Panc1 (cell line): ENCODE data around the gene PAPPA. TPM values are rescaled to one million over a fixed set of nuclear protein-coding genes. Genes with fewer than 3 reads are reported as not detected.

Experiments used
- ATAC-seq: fragments of 200-7000 bp; cut with Tn5 transposase; 2 replicates; pipeline ENCODE4 v1.9.1; 2020; ENCODE audit warnings: mild to moderate bottlenecking, moderate library complexity
- BruUV-seq: library from RNA; stranded (reverse); fragments of 400-500 nt; replicated peaks from 2 replicates; lab custom pipeline; 2021; lab: Mats Ljungman, UMichigan
- CTCF ChIA-PET: fragments of 300-600 bp; sonication (Branson Sonifier 250); formaldehyde crosslinking; loops from one replicate; lab custom pipeline; 2022; ENCODE audit warnings: antibody characterized with exemption; lab: Charles Lee
- POLR2A ChIA-PET: fragments of 300-600 bp; sonication (Branson Sonifier 250); formaldehyde crosslinking; loops from one replicate; lab custom pipeline; 2022; ENCODE audit warnings: antibody characterized with exemption; lab: Charles Lee
- DNase-seq: peaks from one replicate; pipeline ENCODE4 v3.0.0-alpha.2; 2010; ENCODE audit warnings: low read depth, low spot score
- H3K27ac ChIP-seq: 2 replicates; pipeline ENCODE4 v1.5.1; 2011; ENCODE audit warnings: mild to moderate bottlenecking, low read length, inconsistent platforms
- H3K27me3 ChIP-seq: fragments of 200-500 bp; sonication (Bioruptor generic); 2 replicates; pipeline ENCODE4 v1.6.0; 2014; ENCODE audit warnings: low read length, inconsistent platforms; ENCODE audit not compliant: control insufficient read depth, insufficient read depth
- H3K36me3 ChIP-seq: fragments of 200-500 bp; sonication (Bioruptor generic); 2 replicates; pipeline ENCODE4 v1.5.1; 2014; ENCODE audit warnings: inconsistent platforms, mild to moderate bottlenecking, low read length, moderate library complexity; ENCODE audit not compliant: control insufficient read depth, insufficient read depth
- H3K4me1 ChIP-seq: 2 replicates; pipeline ENCODE4 v1.5.1; 2011; ENCODE audit warnings: inconsistent platforms, mild to moderate bottlenecking, low read length, moderate library complexity; ENCODE audit not compliant: control insufficient read depth, insufficient read depth
- H3K4me3 ChIP-seq, 2 experiments: 2 replicates each; pipeline ENCODE4 v1.5.1; 2011 to 2012; ENCODE audit warnings: low read depth in 2 of 2, low read length in 2 of 2, mild to moderate bottlenecking in 2 of 2, inconsistent platforms in 1 of 2, moderate library complexity in 1 of 2
- H3K9me3 ChIP-seq: fragments of 200-500 bp; sonication (Bioruptor generic); 2 replicates; pipeline ENCODE4 v1.5.1; 2014; ENCODE audit warnings: low read depth, mild to moderate bottlenecking, inconsistent platforms, low read length, moderate library complexity; ENCODE audit not compliant: control insufficient read depth, insufficient read depth
- CTCF ChIP-seq: fragments of 450-650 bp; IDR thresholded peaks from 2 replicates; pipeline ENCODE4 v1.5.1; 2017; ENCODE audit warnings: mild to moderate bottlenecking
- POLR2AphosphoS5 ChIP-seq: IDR thresholded peaks from 2 replicates; pipeline ENCODE4 v1.6.1; 2012; ENCODE audit warnings: mild to moderate bottlenecking, low read depth, low read length, moderate library complexity
- REST ChIP-seq, 2 experiments: IDR thresholded peaks; 2 replicates each; pipeline ENCODE4 v1.6.1; 2011 to 2012; ENCODE audit warnings: low read depth in 2 of 2, control low read depth in 1 of 2, low read length in 1 of 2, mild to moderate bottlenecking in 1 of 2, moderate library complexity in 1 of 2; ENCODE audit not compliant: insufficient read depth in 1 of 2
- SIN3A ChIP-seq: IDR thresholded peaks from 2 replicates; pipeline ENCODE4 v1.6.1; 2012; ENCODE audit warnings: low read depth, mild to moderate bottlenecking, low read length, moderate library complexity, borderline replicate concordance; ENCODE audit not compliant: insufficient read depth
- TCF7L2 ChIP-seq: IDR thresholded peaks from 2 replicates; pipeline ENCODE4 v1.6.1; 2011; ENCODE audit warnings: mild to moderate bottlenecking, low read depth, low read length, inconsistent platforms
- in situ Hi-C: cut with HindIII; loops from 2 replicates; pipeline ENCODE4 v1.10.0; 2016; ENCODE audit warnings: low sequenced_read_pairs, low pct_unique_long_range_greater_than_20kb
- intact Hi-C: fragments of 100-400 bp; cut with micrococcal nuclease; formaldehyde crosslinking; loops from one replicate; pipeline ENCODE4 v1.10.0; 2022; ENCODE audit not compliant: unreplicated experiment
- total RNA-seq: library from RNA; stranded (reverse); gene quantifications from one replicate; pipeline ENCODE4 v1.2.1, GENCODE V29; 2021; ENCODE audit not compliant: unreplicated experiment

Gene PAPPA
- total RNA-seq, 1 experiment from 2014 or later, result 1.2 TPM

GRCh38 chr9:116137581-116137980, 16.0 kb upstream of the PAPPA start:
- Histone ChIP-seq H3K9me3 (no peaks in the 10 kb centered on the region), H3K4me3 (no peak overlapping the region), H3K36me3 (no peaks in the 10 kb centered on the region), H3K27ac (no peak overlapping the region), H3K4me1 (no peaks in the 10 kb centered on the region), H3K27me3 (no peaks in the 10 kb centered on the region)
- ATAC-seq (no peak), DNase-seq (no peak)
- intact Hi-C loops (no loop called here), in situ Hi-C loops (no loop called here)
- BruUV-seq, result no TSS peak
- TF ChIP-seq CTCF (no peak), SIN3A (no peak), TCF7L2 (no peak), REST (IDR thresholded peaks at IDR 0.05; ENCODE audit: insufficient read depth in 1 of 2, low read depth in 2 of 2, low read length in 1 of 2) (no peak), POLR2AphosphoS5 (no peak)
- ChIA-PET POLR2A (no interaction called here), CTCF (no interaction called here)

GRCh38 chr9:116141864-116142561, 11.6 kb upstream of the PAPPA start:
- H3K27ac ChIP-seq, result no peak overlapping the region
- intact Hi-C loops, result no loop called here
- BruUV-seq, result no TSS peak
- no peaks in the 10 kb centered on the region for H3K9me3 ChIP-seq
- POLR2A ChIA-PET, result no interaction called here
- no peak overlapping the region for H3K4me3 ChIP-seq
- CTCF ChIA-PET, result no interaction called here
- H3K4me1 ChIP-seq, result no peaks in the 10 kb centered on the region
- ATAC-seq (no peak), DNase-seq (no peak)
- no peak for TF ChIP-seq CTCF
- TF ChIP-seq POLR2AphosphoS5, result no peak
- TF ChIP-seq REST (IDR thresholded peaks at IDR 0.05; ENCODE audit: insufficient read depth in 1 of 2, low read depth in 2 of 2, low read length in 1 of 2), result no peak
- TF ChIP-seq SIN3A, result no peak
- H3K36me3 ChIP-seq, result no peaks in the 10 kb centered on the region
- in situ Hi-C loops, result no loop called here
- H3K27me3 ChIP-seq, result no peaks in the 10 kb centered on the region
